ENCODE measurements around the gene FUNDC2. TPM values are rescaled to one million over a fixed set of nuclear protein-coding genes. Genes with fewer than 3 reads are reported as not detected.

FUNDC2 gene
- total and polyA plus RNA-seq, 2 of the 13 experiments (the other 11 are each of a cell fraction or from before 2014, with no cell fraction given): 65.3 to 109 TPM

GRCh38 chrX:155026727-155027508 is at the start of gene FUNDC2 (continued):
- TF ChIP-seq POGK (CRISPR knock-in tag; conservative IDR thresholded peaks at IDR 0.05): 0 out of 2 replicates have a peak, but pooled peaks have one; percentile 32
- no peak for TF ChIP-seq HBP1 (CRISPR knock-in tag; IDR thresholded peaks at IDR 0.05; ENCODE audit: low read depth)
- TF ChIP-seq ZBED4 (CRISPR knock-in tag; IDR thresholded peaks at IDR 0.05; ENCODE audit: borderline replicate concordance): 0 out of 2 replicates have a peak, but pooled peaks have one; percentile 36
- TF ChIP-seq ZNF550 (CRISPR knock-in tag; IDR thresholded peaks at IDR 0.05; ENCODE audit: borderline replicate concordance): no peak
- TF ChIP-seq MLX (CRISPR knock-in tag; IDR thresholded peaks at IDR 0.05): no peak
- peak; percentile 29; the same call in 1 of the 2 replicates for TF ChIP-seq IRX3 (CRISPR knock-in tag; IDR thresholded peaks at IDR 0.05; ENCODE audit: borderline replicate concordance, low read depth)
- no peak for TF ChIP-seq ZNF136 (CRISPR knock-in tag; IDR thresholded peaks at IDR 0.05; ENCODE audit: low read depth)
- no peak for TF ChIP-seq STAG1 (CRISPR knock-in tag; IDR thresholded peaks at IDR 0.05)
- no peak for TF ChIP-seq HMGXB3 (CRISPR knock-in tag; IDR thresholded peaks at IDR 0.05; ENCODE audit: borderline replicate concordance)
- no peak for TF ChIP-seq JDP2 (CRISPR knock-in tag; IDR thresholded peaks at IDR 0.05; ENCODE audit: borderline replicate concordance)
- no peak for TF ChIP-seq MTF1 (CRISPR knock-in tag; IDR thresholded peaks at IDR 0.05)
- TF ChIP-seq MYC (CRISPR knock-in tag; IDR thresholded peaks at IDR 0.05; ENCODE audit: borderline replicate concordance): peak; percentile 61; the same call in 1 of the 2 replicates
- no peak for TF ChIP-seq ZNF17 (CRISPR knock-in tag; IDR thresholded peaks at IDR 0.05)
- TF ChIP-seq FOXM1 (CRISPR knock-in tag; IDR thresholded peaks at IDR 0.05): no peak
- no peak for TF ChIP-seq ZNF414 (CRISPR knock-in tag; IDR thresholded peaks at IDR 0.05)

All from HepG2 (cell line).